Measurements from ENCODE around the gene SETD7. TPM values are rescaled to one million over a fixed set of nuclear protein-coding genes. Genes with fewer than 3 reads are reported as not detected.

Gene SETD7
- total and polyA plus RNA-seq, 8 donors, result 9.7 to 96.9 (median 31.5) TPM

DNA sequence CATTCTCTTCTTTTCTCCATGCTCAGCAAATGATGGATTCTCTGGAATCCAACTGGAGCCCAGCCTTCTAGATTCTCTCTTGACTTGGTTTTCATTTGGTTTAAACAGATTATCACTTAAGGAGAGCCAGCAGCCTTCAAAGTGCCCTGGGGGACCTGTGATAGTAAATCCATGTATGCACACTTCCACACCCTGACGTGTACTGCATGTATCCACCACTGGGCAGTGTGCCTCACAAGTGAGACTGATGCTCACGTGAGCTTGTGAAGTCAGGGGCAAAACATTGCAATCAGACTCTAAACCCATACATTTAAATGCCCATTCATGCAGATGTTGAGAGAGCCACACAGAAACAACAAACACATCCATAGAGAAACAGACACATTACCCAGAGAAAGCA is 28.0 kb upstream of the SETD7 start:
- Histone ChIP-seq H3K36me3 (no peaks in the 10 kb centered on the region), H3K27me3 (no peaks in the 10 kb centered on the region), H3K27ac (no peak overlapping the region), H3K9me3 (no peaks in the 10 kb centered on the region), H3K4me1 (no peaks in the 10 kb centered on the region), H3K4me3 (no peak overlapping the region)
- no peak for DNase-seq
- WGBS, 5 donors, result 70 to 82% (median 76%) methylated on average over 2 of the region's 2 CpGs
- TF ChIP-seq POLR2A (IDR thresholded peaks at IDR 0.05) (no peak), EP300 (IDR thresholded peaks at IDR 0.05) (no peak), POLR2AphosphoS5 (IDR thresholded peaks at IDR 0.05) (no peak), CTCF (IDR thresholded peaks at IDR 0.05) (no peak)
- intact Hi-C loops (cut with DNase I; ENCODE audit: low total_unique reads), result no loop called here

DNA sequence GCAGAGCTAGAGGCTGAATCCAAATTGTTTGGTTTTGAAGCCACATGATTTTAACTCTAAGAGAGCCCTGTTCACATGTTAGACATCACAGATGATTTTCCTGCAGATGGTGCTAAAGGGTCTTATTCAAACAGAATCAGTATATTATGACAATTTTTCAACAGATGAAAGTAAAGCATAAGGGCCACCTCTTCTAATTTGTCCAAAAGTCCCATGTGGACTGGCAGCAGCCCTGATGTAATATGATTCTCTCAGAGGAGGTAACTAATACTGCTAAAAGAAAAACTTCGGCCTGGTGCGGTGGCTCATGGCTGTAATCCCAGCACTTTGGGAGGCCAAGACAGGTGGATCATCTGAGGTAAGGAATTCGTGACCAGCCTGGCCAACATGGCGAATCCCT is 26.0 kb upstream of the SETD7 start:
- Histone ChIP-seq H3K27me3 (no peaks in the 10 kb centered on the region), H3K4me3 (no peak overlapping the region), H3K9me3 (no peaks in the 10 kb centered on the region), H3K27ac (no peak overlapping the region), H3K36me3 (no peaks in the 10 kb centered on the region), H3K4me1 (no peaks in the 10 kb centered on the region)
- TF ChIP-seq POLR2AphosphoS5 (IDR thresholded peaks at IDR 0.05) (no peak), POLR2A (IDR thresholded peaks at IDR 0.05) (no peak), CTCF (IDR thresholded peaks at IDR 0.05) (no peak), EP300 (IDR thresholded peaks at IDR 0.05) (no peak)
- WGBS, 5 donors, result 75 to 95% (median 89%) methylated on average over 4 of the region's 4 CpGs
- no peak for DNase-seq
- intact Hi-C loops (cut with DNase I; ENCODE audit: low total_unique reads), result no loop called here

DNA sequence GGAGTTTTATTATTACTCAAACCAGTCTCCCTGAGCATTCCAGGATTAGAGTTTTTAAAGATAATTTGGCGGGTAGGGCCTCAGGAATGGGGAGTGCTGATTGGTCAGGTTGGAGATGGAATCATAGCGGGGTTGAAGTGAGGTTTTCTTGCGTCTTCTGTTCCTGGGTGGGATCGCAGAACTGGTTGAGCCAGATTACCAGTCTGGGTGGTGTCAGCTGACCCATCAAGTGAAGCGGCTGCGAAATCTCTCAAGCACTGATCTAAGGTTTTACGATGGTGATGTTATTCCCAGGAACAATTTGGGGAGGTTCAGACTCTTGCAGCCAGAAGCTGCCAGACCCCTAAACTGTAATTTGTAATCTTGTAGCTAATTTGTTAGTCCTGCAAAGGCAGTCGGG is 25.1 kb upstream of the SETD7 start:
- intact Hi-C loops (cut with DNase I; ENCODE audit: low total_unique reads), result no loop called here

GRCh38 chr4:139576219-139576618 is 20.2 kb upstream of the SETD7 start:
- Histone ChIP-seq H3K27ac (no peak overlapping the region), H3K27me3 (no peaks in the 10 kb centered on the region), H3K9me3 (no peaks in the 10 kb centered on the region), H3K36me3 (no peaks in the 10 kb centered on the region), H3K4me3 (no peak overlapping the region), H3K4me1 (no peaks in the 10 kb centered on the region)
- peak in 1 of 2 donors; percentile 38 for DNase-seq
- no peak for TF ChIP-seq EP300 (IDR thresholded peaks at IDR 0.05)
- no peak for TF ChIP-seq POLR2A (IDR thresholded peaks at IDR 0.05)
- no peak for TF ChIP-seq POLR2AphosphoS5 (IDR thresholded peaks at IDR 0.05)
- no peak for TF ChIP-seq CTCF (IDR thresholded peaks at IDR 0.05)
- WGBS, 5 donors, result 87 to 92% (median 89%) methylated on average over 5 of the region's 5 CpGs
- intact Hi-C loops (cut with DNase I; ENCODE audit: low total_unique reads), result no loop called here

More for the DNA sequence above, 25.1 kb upstream of the SETD7 start:
- Histone ChIP-seq H3K4me1 (no peaks in the 10 kb centered on the region), H3K4me3 (no peak overlapping the region), H3K9me3 (no peaks in the 10 kb centered on the region), H3K27ac (no peak overlapping the region), H3K27me3 (no peaks in the 10 kb centered on the region), H3K36me3 (no peaks in the 10 kb centered on the region)
- no peak for TF ChIP-seq CTCF (IDR thresholded peaks at IDR 0.05)
- TF ChIP-seq EP300 (IDR thresholded peaks at IDR 0.05), result no peak
- TF ChIP-seq POLR2AphosphoS5 (IDR thresholded peaks at IDR 0.05), result no peak
- TF ChIP-seq POLR2A (IDR thresholded peaks at IDR 0.05), result no peak
- WGBS, 5 donors, result 81 to 94% (median 91%) methylated on average over 7 to 8 of the region's 8 CpGs
- DNase-seq, result no peak

Data from stomach (tissue), 9 donors.